T-helper 2 cell treated with Interferon-gamma antibody and Interleukin-4, amounts not matched to agents 5 μg/mL and 100 μg/mL, for 36 hours (primary cell): ENCODE measurements around the gene NUP50.

Experiments used
- DNase-seq: peaks from one replicate; pipeline ENCODE4 v3.0.0; 2021; ENCODE audit warnings: low spot score
- H3K27ac Mint-ChIP-seq: one replicate; pipeline ENCODE4 v1.8.0; 2021; ENCODE audit warnings: mild to moderate bottlenecking, mixed read lengths
- H3K27me3 Mint-ChIP-seq: one replicate; pipeline ENCODE4 v1.8.0; 2021; ENCODE audit warnings: low read depth, mixed read lengths
- H3K36me3 Mint-ChIP-seq: one replicate; pipeline ENCODE4 v1.8.0; 2021; ENCODE audit warnings: low read depth, mixed read lengths
- H3K4me1 Mint-ChIP-seq: one replicate; pipeline ENCODE4 v1.8.0; 2021; ENCODE audit warnings: low read depth, mixed read lengths
- H3K4me3 Mint-ChIP-seq: one replicate; pipeline ENCODE4 v1.8.0; 2022; ENCODE audit warnings: mild to moderate bottlenecking, moderate library complexity, mixed read lengths
- H3K9me3 Mint-ChIP-seq: one replicate; pipeline ENCODE4 v1.8.0; 2021; ENCODE audit warnings: mixed read lengths

NUP50 gene, protein sequence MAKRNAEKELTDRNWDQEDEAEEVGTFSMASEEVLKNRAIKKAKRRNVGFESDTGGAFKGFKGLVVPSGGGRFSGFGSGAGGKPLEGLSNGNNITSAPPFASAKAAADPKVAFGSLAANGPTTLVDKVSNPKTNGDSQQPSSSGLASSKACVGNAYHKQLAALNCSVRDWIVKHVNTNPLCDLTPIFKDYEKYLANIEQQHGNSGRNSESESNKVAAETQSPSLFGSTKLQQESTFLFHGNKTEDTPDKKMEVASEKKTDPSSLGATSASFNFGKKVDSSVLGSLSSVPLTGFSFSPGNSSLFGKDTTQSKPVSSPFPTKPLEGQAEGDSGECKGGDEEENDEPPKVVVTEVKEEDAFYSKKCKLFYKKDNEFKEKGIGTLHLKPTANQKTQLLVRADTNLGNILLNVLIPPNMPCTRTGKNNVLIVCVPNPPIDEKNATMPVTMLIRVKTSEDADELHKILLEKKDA

DNA sequence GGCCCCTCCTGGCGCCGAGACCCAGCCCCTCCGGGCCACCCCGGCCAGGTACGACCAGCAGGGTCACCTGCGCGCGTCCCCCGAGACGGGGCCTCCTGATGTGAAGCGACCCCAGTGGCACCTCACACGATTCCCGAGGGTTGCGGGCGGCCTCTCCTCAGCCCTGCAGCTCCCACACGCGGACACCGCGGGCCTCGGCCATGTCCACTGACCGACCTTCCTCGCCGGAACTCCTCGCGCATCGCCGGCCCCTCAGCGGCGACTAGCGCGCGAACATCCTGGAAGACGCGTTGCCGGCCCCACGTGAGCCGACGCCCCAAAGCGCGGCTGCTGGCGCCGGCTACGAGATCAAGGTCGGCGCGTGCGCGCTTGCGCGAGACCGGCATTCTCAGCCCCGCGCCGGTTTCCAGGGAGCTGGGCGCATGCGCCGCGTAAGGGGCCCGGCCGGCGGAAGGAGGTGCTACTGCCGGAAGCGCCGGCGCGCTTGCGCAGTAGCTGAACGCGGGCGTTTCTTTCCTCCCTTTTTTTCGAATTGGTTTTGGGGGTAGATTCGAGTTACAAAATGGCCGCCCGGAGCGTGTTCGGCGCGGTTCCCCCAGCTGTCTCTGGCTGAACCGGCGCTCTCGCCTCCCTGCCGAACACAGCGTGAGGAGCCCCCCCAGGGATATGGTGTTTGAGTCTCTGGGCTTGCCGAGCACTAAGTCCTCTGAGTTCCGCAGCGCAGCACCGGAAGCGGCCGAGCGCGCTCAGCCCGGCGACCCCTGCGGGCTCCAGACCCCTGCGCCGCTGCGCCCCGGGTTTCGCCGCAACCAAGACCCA is at the start of gene NUP50:
TSS of gene NUP50 (plus strand) at position 475 of the 819 bp plus-strand sequence. CDS start 4,253 bp downstream, outside the sequence.
- Mint-ChIP-seq H3K36me3 (peaks cover 39% of the 10 kb centered on the region), H3K4me1 (peaks cover 42% of the 10 kb centered on the region), H3K4me3 (peak within 1 kb of the TSS; percentile 96), H3K9me3 (no peaks in the 10 kb centered on the region), H3K27me3 (no peaks in the 10 kb centered on the region), H3K27ac (peak within 1 kb of the TSS; percentile 92)
- DNase-seq = peak; percentile 98

GRCh38 chr22:45120440-45120839 is 43.3 kb upstream of the NUP50 start:
- Mint-ChIP-seq H3K27ac (no peak overlapping the region), H3K4me1 (no peaks in the 10 kb centered on the region), H3K27me3 (peaks cover 8% of the 10 kb centered on the region), H3K9me3 (no peaks in the 10 kb centered on the region), H3K36me3 (no peaks in the 10 kb centered on the region), H3K4me3 (no peak overlapping the region)
- no peak for DNase-seq

DNA sequence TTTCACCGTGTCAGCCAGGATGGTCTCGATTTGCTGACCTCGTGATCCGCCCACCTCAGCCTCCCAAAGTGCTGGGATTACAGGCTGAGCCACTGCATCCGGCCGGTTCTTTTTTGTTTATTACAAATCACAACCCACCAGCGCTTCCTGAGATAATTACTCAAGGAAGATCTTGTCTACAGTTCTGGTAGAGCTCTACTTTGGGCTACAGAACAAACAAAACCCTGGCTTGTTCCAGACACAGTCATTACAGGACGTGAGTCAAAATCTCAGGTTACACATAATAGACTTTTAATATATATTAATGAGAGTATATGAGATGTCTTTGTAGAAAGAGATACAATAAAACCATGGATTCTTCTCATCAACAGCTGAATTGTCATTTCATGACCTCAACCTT is 42.8 kb upstream of the NUP50 start:
- Mint-ChIP-seq H3K27me3 (peaks cover 8% of the 10 kb centered on the region), H3K27ac (no peak overlapping the region), H3K4me3 (no peak overlapping the region), H3K9me3 (no peaks in the 10 kb centered on the region), H3K36me3 (no peaks in the 10 kb centered on the region), H3K4me1 (no peaks in the 10 kb centered on the region)
- no peak for DNase-seq

DNA sequence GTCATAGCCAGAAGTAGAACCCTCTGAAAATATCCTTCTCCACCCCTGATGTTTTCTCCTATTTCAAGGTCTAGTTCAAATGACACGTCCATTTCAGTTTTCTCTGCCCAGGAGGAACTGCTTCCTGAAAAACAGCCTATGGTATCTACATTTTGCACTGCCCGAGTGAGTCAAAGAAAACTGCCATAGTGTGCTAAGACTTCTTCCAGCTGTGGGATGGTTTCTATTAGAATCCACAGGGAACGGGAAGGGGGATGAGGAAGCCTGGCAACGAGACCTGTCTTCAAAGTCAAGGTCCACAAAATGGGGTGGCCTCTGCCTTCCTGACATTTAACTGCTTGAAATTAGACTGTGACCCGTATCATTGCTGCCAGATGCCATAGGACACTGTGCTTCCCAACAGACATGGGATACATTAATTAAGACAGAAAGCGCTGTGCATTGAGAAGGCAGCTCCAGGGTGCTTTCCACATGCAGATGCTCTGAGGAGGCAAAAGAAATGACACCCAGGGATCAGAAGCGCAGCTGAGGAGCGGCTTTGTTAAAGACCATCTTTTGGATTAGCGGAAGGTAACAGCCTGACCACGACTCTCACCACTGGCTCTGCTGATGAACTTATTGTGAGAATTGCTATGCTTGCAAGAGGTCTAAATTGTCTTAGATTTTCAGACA is 39.4 kb upstream of the NUP50 start:
- H3K4me1 Mint-ChIP-seq = peaks cover 3% of the 10 kb centered on the region
- DNase-seq = no peak
- H3K27me3 Mint-ChIP-seq = peaks cover 7% of the 10 kb centered on the region
- H3K27ac Mint-ChIP-seq = no peak overlapping the region
- no peak overlapping the region for H3K4me3 Mint-ChIP-seq
- no peaks in the 10 kb centered on the region for H3K36me3 Mint-ChIP-seq
- H3K9me3 Mint-ChIP-seq = no peaks in the 10 kb centered on the region

DNA sequence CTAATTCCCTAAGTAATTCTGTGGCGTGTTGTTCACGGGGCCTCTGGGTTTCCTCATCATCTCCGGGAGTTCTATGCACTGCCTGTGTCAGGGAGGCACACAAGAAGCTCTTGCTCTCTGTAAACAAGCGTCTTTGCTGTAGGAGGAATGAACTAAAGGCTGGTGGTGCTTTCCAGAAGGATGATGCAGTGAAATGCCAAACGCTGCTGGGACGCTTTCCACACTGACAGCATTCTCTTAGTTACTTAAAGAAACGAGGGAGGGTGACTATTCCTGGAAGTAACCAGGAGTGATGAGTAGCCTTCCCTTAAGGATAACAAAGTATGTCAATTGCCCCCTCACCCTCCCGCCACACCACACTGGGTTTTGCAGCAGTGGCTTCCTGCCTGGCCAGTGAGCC is 38.5 kb upstream of the NUP50 start:
- no peak for DNase-seq
- peaks cover 7% of the 10 kb centered on the region for H3K27me3 Mint-ChIP-seq
- no peak overlapping the region for H3K27ac Mint-ChIP-seq
- peaks cover 10% of the 10 kb centered on the region for H3K4me1 Mint-ChIP-seq
- H3K36me3 Mint-ChIP-seq = no peaks in the 10 kb centered on the region
- H3K9me3 Mint-ChIP-seq = no peaks in the 10 kb centered on the region
- H3K4me3 Mint-ChIP-seq = no peak overlapping the region

- peaks cover 15% of the 10 kb centered on the region for H3K4me1 Mint-ChIP-seq
- no peaks in the 10 kb centered on the region for H3K9me3 Mint-ChIP-seq
- H3K27ac Mint-ChIP-seq = no peak overlapping the region
- H3K4me3 Mint-ChIP-seq = no peak overlapping the region
- H3K36me3 Mint-ChIP-seq = peaks cover 9% of the 10 kb centered on the region
- DNase-seq = no peak
- H3K27me3 Mint-ChIP-seq = peaks cover 5% of the 10 kb centered on the region
Measured at GRCh38 chr22:45127866-45128265, 35.9 kb upstream of the NUP50 start.

DNA sequence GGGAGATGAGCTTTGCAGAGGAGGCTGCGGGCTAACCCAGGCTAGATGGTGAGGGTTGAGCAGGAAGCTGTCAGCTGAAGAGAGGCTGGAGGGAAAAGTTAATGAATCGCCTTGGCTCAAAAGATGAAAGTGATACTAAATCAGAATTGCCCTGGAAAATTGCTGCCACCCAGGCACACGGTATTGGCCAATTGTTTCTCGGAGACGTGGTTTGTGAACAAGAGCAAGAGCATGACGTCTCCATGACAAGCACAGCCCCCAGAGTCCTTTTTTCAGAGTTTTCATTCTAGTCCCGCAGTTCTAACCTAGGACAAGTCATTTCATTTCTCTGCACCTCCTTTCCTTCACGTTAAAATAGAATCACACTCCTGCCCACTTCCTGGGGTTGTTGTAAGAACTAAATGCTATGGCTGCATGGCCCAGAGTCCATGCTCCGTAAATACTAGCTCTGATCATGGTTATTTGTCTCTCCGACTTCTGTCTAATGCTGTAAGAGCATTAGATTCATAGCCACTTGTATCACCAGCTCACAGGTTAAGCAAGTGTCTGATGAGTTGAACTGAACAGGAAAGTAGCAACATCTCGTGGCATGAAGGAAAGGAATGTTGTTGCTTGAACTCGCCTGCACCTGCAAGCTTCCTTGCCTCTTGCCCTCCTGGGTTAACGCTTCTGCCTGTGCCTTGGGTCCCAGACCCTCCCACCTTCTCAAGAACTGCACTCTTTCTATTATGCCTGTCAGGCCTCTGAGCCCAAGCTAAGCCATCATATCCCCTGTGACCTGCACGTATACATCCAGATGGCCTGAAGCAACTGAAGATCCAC is 33.8 kb upstream of the NUP50 start:
- Mint-ChIP-seq H3K27me3 (peaks cover 2% of the 10 kb centered on the region), H3K36me3 (peaks cover 22% of the 10 kb centered on the region), H3K27ac (peak overlapping the region; percentile 61), H3K4me1 (peaks cover 15% of the 10 kb centered on the region), H3K9me3 (peaks cover 11% of the 10 kb centered on the region), H3K4me3 (peak overlapping the region; percentile 54)
- DNase-seq = peak; percentile 42

GRCh38 chr22:45130891-45131290 is 32.8 kb upstream of the NUP50 start:
- DNase-seq = no peak
- Mint-ChIP-seq H3K4me1 (peaks cover 17% of the 10 kb centered on the region), H3K9me3 (peaks cover 12% of the 10 kb centered on the region), H3K27ac (peak overlapping the region; percentile 62), H3K36me3 (peaks cover 28% of the 10 kb centered on the region), H3K27me3 (peaks cover 2% of the 10 kb centered on the region), H3K4me3 (no peak overlapping the region)

DNA sequence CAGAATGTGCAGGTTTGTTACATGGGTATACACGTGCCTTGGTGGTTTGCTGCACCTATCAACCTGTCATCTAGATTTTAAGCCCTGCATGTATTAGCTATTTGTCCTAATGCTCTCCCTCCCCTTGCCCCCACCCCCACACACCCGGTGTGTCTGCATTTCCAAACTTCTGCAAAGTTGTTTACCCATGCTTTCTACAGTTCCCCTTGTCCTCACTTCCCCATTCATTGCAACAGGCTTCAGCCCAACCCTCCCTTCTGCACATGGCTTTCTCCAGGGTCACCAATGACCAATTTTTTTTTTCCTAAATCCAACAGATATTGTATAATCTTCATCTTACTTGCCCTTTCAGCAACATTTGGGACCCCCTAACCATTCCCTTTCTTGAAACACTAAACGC is 32.0 kb upstream of the NUP50 start:
- H3K27me3 Mint-ChIP-seq = no peaks in the 10 kb centered on the region
- no peak for DNase-seq
- peaks cover 12% of the 10 kb centered on the region for H3K9me3 Mint-ChIP-seq
- no peak overlapping the region for H3K4me3 Mint-ChIP-seq
- H3K36me3 Mint-ChIP-seq = peaks cover 28% of the 10 kb centered on the region
- no peak overlapping the region for H3K27ac Mint-ChIP-seq
- peaks cover 22% of the 10 kb centered on the region for H3K4me1 Mint-ChIP-seq

DNA sequence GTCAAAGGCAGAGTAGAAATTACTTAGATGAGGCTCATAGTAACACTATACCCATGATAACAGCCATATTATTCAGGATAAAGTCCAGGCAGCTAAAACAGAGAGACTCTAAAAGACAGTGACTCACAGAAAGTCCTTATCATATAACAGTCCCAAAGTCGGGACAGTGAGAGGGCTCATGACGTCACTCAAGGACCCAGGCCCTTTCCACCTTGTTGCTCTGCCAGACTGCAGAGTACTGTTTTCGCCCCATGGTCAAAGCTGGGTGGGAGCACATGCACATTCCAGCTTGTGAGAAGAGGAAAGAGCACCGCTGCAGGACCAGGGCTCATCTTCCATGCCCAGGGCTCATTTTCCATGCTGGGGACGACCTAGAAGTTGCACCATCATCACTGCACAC is 29.4 kb upstream of the NUP50 start:
- no peaks in the 10 kb centered on the region for H3K27me3 Mint-ChIP-seq
- no peak for DNase-seq
- peaks cover 20% of the 10 kb centered on the region for H3K4me1 Mint-ChIP-seq
- no peak overlapping the region for H3K4me3 Mint-ChIP-seq
- no peak overlapping the region for H3K27ac Mint-ChIP-seq
- peaks cover 12% of the 10 kb centered on the region for H3K9me3 Mint-ChIP-seq
- peaks cover 29% of the 10 kb centered on the region for H3K36me3 Mint-ChIP-seq

DNA sequence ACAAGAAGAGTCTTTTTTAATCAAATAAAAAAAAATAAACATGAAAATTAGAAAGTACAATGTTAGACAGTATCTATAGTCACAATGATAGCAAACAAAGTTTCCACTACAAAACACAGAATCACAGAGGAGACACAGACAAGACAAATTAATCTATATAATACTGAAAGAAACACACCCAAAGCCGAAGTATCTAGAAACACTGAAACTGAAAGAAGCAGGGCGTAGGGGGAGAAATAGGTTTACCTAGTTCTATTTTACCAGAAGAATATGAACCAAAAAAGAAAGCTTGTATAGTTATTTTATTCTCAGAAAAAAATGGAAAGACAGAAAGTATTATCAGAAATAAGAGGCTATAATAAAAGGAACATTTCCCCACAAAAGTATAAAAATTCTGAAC is 27.1 kb upstream of the NUP50 start:
- no peak for DNase-seq
- peak overlapping the region; percentile 45 for H3K27ac Mint-ChIP-seq
- H3K27me3 Mint-ChIP-seq = no peaks in the 10 kb centered on the region
- H3K9me3 Mint-ChIP-seq = peaks cover 12% of the 10 kb centered on the region
- H3K4me3 Mint-ChIP-seq = no peak overlapping the region
- peaks cover 8% of the 10 kb centered on the region for H3K4me1 Mint-ChIP-seq
- peaks cover 30% of the 10 kb centered on the region for H3K36me3 Mint-ChIP-seq

GRCh38 chr22:45139693-45140092 is 24.0 kb upstream of the NUP50 start:
- Mint-ChIP-seq H3K4me3 (no peak overlapping the region), H3K9me3 (peaks cover 3% of the 10 kb centered on the region), H3K27ac (no peak overlapping the region), H3K27me3 (no peaks in the 10 kb centered on the region), H3K36me3 (peaks cover 14% of the 10 kb centered on the region), H3K4me1 (peaks cover 8% of the 10 kb centered on the region)
- DNase-seq = no peak

GRCh38 chr22:45142376-45142775 is 21.3 kb upstream of the NUP50 start:
- H3K36me3 Mint-ChIP-seq = peaks cover 4% of the 10 kb centered on the region

More at GRCh38 chr22:45142376-45142775, 21.3 kb upstream of the NUP50 start:
- Mint-ChIP-seq H3K27ac (no peak overlapping the region), H3K9me3 (no peaks in the 10 kb centered on the region), H3K4me1 (no peaks in the 10 kb centered on the region), H3K27me3 (no peaks in the 10 kb centered on the region), H3K4me3 (no peak overlapping the region)
- no peak for DNase-seq
